22Rv1 (cell line): ENCODE measurements around the gene NRP1.

Experiments used
- CTCF ChIP-seq: fragments of 450-650 bp; IDR thresholded peaks from 2 replicates; pipeline ENCODE4 v1.5.1; 2017; ENCODE audit warnings: mild to moderate bottlenecking
- ZFX ChIP-seq: fragments of 450-650 bp; IDR thresholded peaks from 2 replicates; pipeline ENCODE4 v1.6.1; 2017; ENCODE audit warnings: antibody characterized with exemption, borderline replicate concordance

- no peak for TF ChIP-seq CTCF
- no peak for TF ChIP-seq ZFX
Measured at GRCh38 chr10:33302208-33302829, 32.1 kb downstream of the NRP1 start.
